Measurements from ENCODE around the gene TF. TPM values are rescaled to one million over a fixed set of nuclear protein-coding genes. Genes with fewer than 3 reads are reported as not detected.

TF gene
- total and polyA plus RNA-seq, 7 donors: 0.10 to 6.6 (median 1.0) TPM

GRCh38 chr3:133833880-133834620 lies 87.9 kb downstream of the TF start:
- H3K27me3 ChIP-seq (ENCODE audit: insufficient read depth in 3 of 3, low read length in 2 of 3): no peaks in the 10 kb centered on the region
- ATAC-seq (no peak), DNase-seq (no peak)
- H3K36me3 ChIP-seq (ENCODE audit: insufficient read depth in 1 of 2, low read depth in 1 of 2): no peaks in the 10 kb centered on the region
- 86 to 87% (median 86%) methylated on average over 13 of the region's 13 CpGs for WGBS, 3 donors
- H3K9me3 ChIP-seq: no peaks in the 10 kb centered on the region
- no peak for TF ChIP-seq CTCF (IDR thresholded peaks at IDR 0.05)
- intact Hi-C loops (cut with DNase I): no loop called here
- no peaks in the 10 kb centered on the region for H3K4me1 ChIP-seq
- no peak overlapping the region for H3K27ac ChIP-seq
- H3K4me3 ChIP-seq: no peak overlapping the region

DNA sequence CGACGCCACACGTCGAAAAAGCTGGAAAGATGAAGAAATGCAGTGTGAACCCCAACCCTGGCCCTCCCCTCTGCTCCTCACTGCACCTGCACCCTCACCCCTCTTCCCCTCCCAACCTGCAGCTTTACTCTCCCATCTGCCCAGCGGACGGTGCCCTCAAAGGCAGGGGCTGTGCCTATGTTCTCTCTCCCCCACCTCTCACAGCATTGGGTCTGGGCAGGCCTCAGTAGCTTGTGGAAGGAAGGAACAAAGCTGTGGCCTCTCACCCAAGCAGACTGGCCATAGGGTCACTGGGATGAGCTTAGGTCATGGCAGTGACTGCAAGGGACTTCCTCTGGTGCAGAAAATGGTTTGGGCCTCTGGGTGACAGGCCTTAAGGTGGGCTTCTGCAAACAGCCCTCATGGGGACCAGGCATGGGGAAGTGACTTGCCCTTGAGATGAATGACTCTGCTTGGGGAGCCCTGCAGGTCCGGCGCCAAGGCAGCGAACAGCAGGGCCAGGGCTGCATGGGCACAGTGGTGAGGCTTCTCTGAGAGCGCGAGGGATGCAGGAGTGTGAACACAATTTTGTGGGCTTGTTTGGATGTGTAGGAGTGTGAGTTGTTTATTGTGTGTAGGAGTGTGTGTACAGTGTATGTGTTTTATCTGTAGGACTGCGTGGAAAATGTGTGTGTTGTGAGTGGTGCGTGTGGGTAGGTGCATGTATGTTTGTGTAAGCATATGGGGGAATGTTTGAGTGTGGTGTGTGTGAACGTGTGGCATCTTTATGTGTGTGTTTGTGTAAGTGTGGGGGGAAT lies 88.6 kb downstream of the TF start:
- no peak for TF ChIP-seq CTCF (IDR thresholded peaks at IDR 0.05)
- no peaks in the 10 kb centered on the region for H3K4me1 ChIP-seq
- H3K36me3 ChIP-seq (ENCODE audit: insufficient read depth in 1 of 2, low read depth in 1 of 2): no peaks in the 10 kb centered on the region
- no peaks in the 10 kb centered on the region for H3K27me3 ChIP-seq (ENCODE audit: insufficient read depth in 3 of 3, low read length in 2 of 3)
- H3K4me3 ChIP-seq: no peak overlapping the region
- intact Hi-C loops (cut with DNase I): no loop called here
- no peak overlapping the region for H3K27ac ChIP-seq
- whole genome bisulfite sequencing, 3 donors: 93 to 95% (median 95%) methylated on average over 14 of the region's 14 CpGs
- DNase-seq (no peak), ATAC-seq (no peak)
- no peaks in the 10 kb centered on the region for H3K9me3 ChIP-seq

- no peak for ATAC-seq
- no peaks in the 10 kb centered on the region for H3K4me1 ChIP-seq
- H3K27me3 ChIP-seq (ENCODE audit: insufficient read depth in 3 of 3, low read length in 2 of 3): no peaks in the 10 kb centered on the region
- intact Hi-C loops (cut with DNase I): no loop called here
- no peaks in the 10 kb centered on the region for H3K36me3 ChIP-seq (ENCODE audit: insufficient read depth in 1 of 2, low read depth in 1 of 2)
- no peak for DNase-seq
- H3K4me3 ChIP-seq: no peak overlapping the region
- no peak for TF ChIP-seq CTCF (IDR thresholded peaks at IDR 0.05)
- no peak overlapping the region for H3K27ac ChIP-seq
- WGBS, 3 donors: 89 to 96% (median 91%) methylated on average over 3 of the region's 3 CpGs
- H3K9me3 ChIP-seq: no peaks in the 10 kb centered on the region
These were observed 89.2 kb downstream of the TF start for GRCh38 chr3:133835418-133835743.

- Histone ChIP-seq H3K27me3 (ENCODE audit: insufficient read depth in 3 of 3, low read length in 2 of 3) (no peaks in the 10 kb centered on the region), H3K9me3 (no peaks in the 10 kb centered on the region), H3K4me1 (no peaks in the 10 kb centered on the region), H3K27ac (no peak overlapping the region), H3K36me3 (ENCODE audit: insufficient read depth in 1 of 2, low read depth in 1 of 2) (no peaks in the 10 kb centered on the region), H3K4me3 (no peak overlapping the region)
- ATAC-seq (no peak), DNase-seq (no peak)
- TF ChIP-seq CTCF (IDR thresholded peaks at IDR 0.05): no peak
- intact Hi-C loops (cut with DNase I): no loop called here
- WGBS, 3 donors: 78 to 95% (median 84%) methylated on average over 4 of the region's 4 CpGs
These were observed 89.8 kb downstream of the TF start for GRCh38 chr3:133835961-133836360.

All from psoas muscle (tissue), 8 donors.